GM12892 (cell line): Measurements from ENCODE around the gene TUBGCP3.

Experiments
- POLR2A ChIP-seq: IDR thresholded peaks from 2 replicates; pipeline ENCODE4 v1.6.1; 2011; ENCODE audit warnings: low read depth, low read length, control low read depth
- POLR2AphosphoS5 ChIP-seq: IDR thresholded peaks from 2 replicates; pipeline ENCODE4 v1.6.1; 2011; ENCODE audit warnings: low read depth, low read length, control low read depth
- TAF1 ChIP-seq: IDR thresholded peaks from 2 replicates; pipeline ENCODE4 v1.6.1; 2011; ENCODE audit warnings: low read depth, mild to moderate bottlenecking, control low read depth, low read length, borderline replicate concordance

- TF ChIP-seq POLR2A (no peak), TAF1 (no peak), POLR2AphosphoS5 (no peak)
These were observed 13.5 kb downstream of the TUBGCP3 start for GRCh38 chr13:112574416-112574815.
